Testis (tissue), 2 donors: ENCODE data around the gene NHSL2.

Source experiments
- POLR2A ChIP-seq: fragments of 450-650 bp; IDR thresholded peaks from one replicate; pipeline ENCODE4 v1.6.1; 2017; ENCODE audit warnings: antibody characterized with exemption, mild to moderate bottlenecking, moderate library complexity
- TF ChIP-seq, protein P1 (sequence below), 3 experiments: fragments of 450-650 bp in 2 of 3; fragments of 200-600 bp in 1 of 3; sonication (generic) in 1 of 3; IDR thresholded peaks; one replicate each; pipeline ENCODE4 v1.5.1; 2016 to 2019; ENCODE audit warnings: antibody characterized with exemption in 3 of 3, mild to moderate bottlenecking in 2 of 3, moderate library complexity in 1 of 3

DNA sequence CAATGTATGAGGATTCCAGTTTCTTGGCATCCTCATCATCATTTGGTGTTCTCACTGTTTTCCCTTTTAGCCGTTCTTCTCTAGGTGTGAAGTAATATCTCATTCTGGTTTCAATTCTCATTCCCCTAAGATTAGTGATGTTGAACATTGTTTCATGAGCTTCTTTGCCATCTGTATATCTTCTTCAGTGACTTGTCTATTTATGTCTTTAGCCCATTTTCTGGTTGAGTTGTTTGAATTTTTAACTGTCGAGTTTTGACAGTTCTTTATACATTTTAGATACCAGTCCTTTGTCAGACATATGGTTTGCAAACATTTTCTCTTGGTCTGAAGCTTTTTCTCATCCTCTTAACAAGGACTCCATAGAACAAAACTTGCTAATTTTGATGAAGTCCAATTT is 101.1 kb downstream of the NHSL2 start:
- TF ChIP-seq POLR2A = no peak
- TF ChIP-seq, protein P1, sequence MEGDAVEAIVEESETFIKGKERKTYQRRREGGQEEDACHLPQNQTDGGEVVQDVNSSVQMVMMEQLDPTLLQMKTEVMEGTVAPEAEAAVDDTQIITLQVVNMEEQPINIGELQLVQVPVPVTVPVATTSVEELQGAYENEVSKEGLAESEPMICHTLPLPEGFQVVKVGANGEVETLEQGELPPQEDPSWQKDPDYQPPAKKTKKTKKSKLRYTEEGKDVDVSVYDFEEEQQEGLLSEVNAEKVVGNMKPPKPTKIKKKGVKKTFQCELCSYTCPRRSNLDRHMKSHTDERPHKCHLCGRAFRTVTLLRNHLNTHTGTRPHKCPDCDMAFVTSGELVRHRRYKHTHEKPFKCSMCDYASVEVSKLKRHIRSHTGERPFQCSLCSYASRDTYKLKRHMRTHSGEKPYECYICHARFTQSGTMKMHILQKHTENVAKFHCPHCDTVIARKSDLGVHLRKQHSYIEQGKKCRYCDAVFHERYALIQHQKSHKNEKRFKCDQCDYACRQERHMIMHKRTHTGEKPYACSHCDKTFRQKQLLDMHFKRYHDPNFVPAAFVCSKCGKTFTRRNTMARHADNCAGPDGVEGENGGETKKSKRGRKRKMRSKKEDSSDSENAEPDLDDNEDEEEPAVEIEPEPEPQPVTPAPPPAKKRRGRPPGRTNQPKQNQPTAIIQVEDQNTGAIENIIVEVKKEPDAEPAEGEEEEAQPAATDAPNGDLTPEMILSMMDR (IDR thresholded peaks at IDR 0.05) = no peak
